ENCODE results near the gene RAD23B. TPM values are rescaled to one million over a fixed set of nuclear protein-coding genes. Genes with fewer than 3 reads are reported as not detected.
A peak's percentile ranks its signal among the peaks of the same experiment; 100 is the strongest.
"Not testable (repeated sequence)": the region's sequence is repeated elsewhere in the genome, so short reads cannot be mapped to it uniquely, and the experiment has no call there.

The RAD23B gene
- total RNA-seq: 91.8 TPM
- long read RNA-seq, full-length matches to known transcripts: 2 of 11 reads
- long read RNA-seq, partial matches to known transcripts: 1 of 11 reads
- long read RNA-seq, other reads (novel, unspliced or antisense): 8 of 11 reads

DNA sequence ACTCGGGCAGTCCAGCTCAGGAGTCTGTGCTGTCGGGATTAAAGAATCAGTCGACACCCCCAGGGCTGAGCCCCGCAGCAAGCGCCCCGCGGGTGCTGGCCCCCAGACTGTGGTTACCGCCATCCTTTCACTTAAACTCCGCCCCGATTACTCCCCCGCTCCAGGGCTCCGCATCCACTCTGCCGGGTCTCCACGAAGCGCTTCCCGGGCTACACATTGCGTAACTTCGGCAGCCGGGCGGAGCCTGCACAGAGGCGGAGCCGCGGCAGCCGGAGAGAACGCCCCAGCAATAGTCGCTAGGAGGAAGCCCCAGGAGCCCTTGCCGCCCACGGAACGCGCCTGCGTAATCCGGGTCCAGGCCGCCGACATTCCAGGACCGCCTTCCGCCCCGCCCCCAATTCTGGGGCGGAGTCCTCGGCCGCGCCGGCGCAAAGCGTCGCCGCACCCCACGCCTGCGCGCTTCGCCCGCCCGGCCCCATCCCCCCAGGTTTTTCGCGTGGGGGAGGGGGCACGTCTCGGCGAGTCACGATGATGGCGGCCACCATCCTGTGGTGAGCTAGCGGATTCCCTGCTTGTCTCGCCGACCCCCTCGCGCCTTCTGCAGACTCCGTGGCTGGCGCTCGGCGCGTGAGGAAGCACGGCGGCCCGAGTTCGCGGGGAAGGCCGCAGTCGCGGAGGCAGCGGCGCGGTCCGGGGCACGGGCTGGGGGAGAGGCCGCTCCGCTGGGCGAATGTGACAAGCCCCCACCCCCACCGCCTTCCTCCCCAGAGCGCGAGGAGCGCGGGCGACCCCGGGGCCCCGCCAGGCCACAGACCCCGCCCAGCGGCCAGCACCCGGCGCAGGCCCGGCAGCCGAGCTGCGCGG, at the start of gene RAD23B:
TSS of gene RAD23B (plus strand) at position 521 of the 864 bp plus-strand sequence. CDS start 351 bp downstream, outside the sequence.
- intact Hi-C loops (cut with DNase I): no loop called here
- DNase-seq (peak; percentile 99), ATAC-seq (ENCODE audit: poor library complexity) (peak; percentile 99)

DNA sequence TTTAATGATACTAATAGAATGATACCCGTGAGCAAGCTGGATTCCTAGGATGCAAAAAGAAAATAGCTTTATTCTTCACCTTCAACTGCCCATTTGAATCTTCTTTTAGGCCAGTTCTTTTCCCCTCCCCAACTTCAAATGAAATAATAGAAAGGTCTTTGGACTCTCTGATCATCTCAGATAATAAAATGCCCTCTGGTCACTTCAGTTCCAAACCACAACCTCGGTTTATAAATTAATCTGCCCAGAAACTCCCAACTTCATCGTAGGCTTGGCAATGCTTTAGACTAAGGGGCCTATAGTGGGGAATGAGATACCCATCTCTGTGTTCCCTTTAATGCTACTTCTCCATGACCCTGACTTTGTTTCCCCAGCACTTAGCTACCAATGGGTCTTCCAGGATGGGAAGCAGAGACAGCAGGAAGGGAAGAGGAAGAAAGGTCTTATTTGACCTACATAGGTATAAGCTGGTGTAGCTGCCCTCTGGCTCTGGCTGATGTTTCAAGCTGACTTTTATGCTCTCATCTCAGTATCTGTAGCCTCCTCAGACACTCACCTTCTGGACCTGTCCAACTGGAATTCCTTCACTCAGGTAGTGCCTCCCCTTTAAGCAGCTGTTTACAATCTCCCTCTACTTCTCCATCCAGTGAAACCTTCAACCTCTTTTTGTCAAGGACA, 47.2 kb upstream of the RAD23B start:
- intact Hi-C loops (cut with DNase I): no loop called here
- DNase-seq (no peak), ATAC-seq (ENCODE audit: poor library complexity) (no peak)

DNA sequence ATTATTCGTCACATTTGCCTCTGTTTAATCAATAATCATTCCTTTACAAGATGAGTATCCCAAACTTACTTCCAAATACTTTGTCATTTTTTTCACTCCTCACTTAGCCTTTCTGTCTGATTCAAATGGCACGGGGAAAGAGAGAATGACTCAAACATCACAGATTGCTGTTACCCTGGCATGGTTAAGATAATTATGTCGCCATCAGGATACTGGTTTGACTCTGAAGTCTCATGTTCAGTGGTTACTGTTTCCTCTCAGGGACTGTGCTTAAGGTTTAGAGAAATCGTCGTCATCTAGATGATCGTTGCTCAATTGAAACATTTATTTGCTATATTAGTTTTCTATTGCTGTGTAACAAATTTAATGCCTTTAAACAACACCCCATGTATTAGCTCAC, 45.2 kb upstream of the RAD23B start:
- intact Hi-C loops (cut with DNase I): no loop called here
- ATAC-seq (ENCODE audit: poor library complexity): no peak
- no peak for DNase-seq

DNA sequence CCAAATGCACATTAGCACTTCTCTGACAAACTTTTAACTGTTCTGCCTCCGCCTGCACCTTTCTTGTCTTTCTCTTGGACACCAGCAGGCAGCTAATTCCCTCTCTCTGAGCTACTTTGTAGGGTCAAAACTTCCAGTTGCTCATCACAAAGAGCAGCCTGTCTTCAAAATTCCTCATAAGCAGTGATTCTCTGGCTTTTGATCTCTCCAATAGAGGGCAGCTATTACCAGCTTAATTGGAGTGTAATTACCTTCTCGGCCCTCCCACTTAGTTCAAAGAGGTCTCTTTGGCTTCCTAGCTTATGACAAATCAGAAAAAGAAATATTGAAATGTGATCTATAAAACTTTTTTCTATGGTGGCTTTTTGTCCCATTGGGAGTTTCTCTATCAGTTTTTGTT, 43.6 kb upstream of the RAD23B start:
- no peak for ATAC-seq (ENCODE audit: poor library complexity)
- intact Hi-C loops (cut with DNase I): no loop called here
- no peak for DNase-seq

DNA sequence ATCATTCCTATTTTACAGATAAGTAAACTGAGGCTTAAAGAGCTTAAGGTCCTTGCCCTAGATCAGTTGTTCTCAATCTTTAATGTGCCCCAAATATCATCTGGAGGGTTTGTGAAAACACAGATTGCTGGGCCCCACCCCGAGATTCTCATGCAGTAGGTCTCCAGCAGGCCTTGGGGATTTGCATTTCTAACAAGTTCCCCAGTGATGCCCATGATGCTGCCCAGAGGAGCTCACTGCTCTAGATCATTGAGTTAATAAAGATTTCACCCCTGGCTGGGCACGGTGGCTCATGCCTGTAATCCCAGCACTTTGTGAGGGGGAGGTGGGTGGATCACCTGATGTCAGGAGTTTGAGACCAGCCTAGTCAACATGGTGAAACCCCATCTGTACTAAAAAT, 42.8 kb upstream of the RAD23B start:
- ATAC-seq (ENCODE audit: poor library complexity) (no peak), DNase-seq (no peak)
- intact Hi-C loops (cut with DNase I): loop anchor here (10.0 kb wide), 1 partner anchor 105 kb away; no protein-coding TSS in a partner anchor

DNA sequence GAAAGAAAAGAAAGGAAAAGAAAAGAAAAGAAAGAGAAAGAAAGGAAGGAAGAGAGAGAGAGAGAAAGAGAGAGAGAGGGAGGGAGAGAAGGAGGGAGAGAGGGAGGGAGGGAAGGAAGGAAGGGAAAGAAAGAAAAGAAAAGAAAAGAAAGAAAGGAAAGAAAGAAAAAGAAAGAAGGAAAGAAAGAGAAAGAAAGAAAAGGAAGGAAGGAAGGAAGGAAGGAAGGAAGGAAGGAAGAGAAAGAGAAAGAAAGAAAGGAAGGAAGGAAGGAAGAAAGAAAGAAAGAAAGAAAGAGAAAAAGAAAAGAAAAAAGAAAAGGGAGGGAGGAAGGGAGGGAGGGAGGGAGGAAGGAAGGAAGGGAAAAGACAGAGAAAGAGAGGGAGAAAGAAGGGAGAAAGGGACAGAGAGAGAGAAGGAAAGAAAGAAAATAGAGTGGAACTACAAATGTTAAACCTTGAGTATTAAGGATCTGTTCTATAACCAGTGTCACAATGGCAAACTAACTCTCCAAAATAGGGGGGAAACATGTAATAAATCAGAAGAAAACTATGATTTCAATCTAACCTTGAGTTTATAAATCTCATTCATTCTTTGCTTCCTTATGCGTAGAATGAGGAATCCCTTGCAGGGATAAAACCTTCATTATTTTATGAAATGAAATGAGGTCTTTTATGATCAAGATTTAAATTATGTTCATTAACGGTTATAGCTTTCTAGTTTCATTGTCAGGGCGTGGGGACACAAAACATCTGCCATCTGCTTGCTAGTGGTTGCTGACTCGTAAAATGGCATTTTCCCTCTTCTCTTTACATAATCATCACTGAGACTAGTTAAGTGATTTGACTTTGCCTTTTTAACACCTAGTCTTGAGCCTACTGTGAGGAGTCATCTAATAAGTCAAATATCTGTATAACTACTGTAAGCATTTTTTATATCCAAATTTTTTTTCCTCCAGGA, 40.7 kb upstream of the RAD23B start:
- ATAC-seq (ENCODE audit: poor library complexity) (no peak), DNase-seq (no peak)
- intact Hi-C loops (cut with DNase I): loop anchor here (10.0 kb wide), 1 partner anchor 102 kb away; no protein-coding TSS in a partner anchor

DNA sequence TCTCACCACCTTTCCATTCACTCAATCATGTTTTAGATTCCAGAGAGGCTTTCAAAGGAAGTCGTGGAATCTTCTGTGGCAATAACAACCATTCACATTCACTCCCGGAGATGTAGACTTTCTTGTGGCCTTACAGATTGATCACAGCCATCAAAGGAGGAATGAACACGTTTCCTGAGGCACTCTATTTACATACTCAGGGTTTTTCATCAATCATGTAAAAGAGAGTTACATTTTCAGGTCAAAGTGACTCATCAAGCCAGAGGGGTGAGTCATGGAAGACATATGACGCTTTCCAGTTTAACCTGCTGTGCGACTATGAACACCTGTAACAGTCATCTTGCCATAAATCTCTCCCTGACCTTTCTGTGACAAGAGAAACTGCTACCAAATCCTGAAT, 39.3 kb upstream of the RAD23B start:
- intact Hi-C loops (cut with DNase I): loop anchor here (10.0 kb wide), 1 partner anchor 101 kb away; no protein-coding TSS in a partner anchor
- DNase-seq (no peak), ATAC-seq (ENCODE audit: poor library complexity) (no peak)

DNA sequence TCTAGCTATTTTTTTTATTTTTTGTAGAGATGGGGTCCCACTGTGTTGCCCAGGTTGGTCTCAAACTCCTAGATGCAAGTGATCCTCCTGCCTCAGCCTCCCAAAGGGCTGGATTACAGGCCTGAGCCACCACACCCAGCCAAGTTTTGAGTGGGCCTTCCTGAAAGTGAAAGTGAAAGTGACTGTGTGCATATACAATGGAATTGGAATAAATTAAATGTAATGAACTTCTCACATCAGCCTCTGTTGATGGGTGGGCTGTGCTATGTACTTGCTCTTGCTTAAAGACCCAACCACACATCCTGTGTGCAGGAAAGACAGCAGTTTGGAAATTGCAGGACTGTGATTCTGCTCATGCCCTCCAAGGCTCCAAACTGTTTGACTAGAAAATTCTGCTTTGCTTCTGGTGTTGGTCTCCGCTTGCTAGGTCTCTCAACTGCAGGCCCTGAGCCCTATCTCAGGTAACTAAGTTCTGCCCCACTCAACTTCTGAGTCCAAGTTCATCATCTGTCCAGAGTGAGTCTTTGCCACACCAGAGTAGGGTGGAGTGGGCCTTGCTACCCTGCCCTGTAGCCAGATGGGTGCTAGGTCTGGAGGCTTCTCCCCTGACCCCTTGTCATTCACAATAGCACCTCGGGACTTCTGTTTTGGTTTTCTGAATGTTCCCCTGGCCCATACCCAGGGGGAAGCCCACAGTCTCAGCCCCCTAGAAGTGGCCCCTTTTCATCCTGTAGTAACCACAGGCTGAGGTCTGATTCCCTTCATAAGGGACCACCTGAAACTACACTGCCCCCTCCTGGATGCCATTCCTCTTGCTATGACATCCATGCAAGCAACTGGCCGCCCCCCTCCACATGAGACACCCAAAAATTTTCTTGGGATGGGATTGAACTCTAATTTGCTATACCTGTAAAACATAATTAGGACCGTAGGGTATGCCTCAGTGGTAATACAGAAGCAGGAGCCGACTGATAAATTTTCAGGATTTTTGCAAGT, 36.5 kb upstream of the RAD23B start:
- no peak for ATAC-seq (ENCODE audit: poor library complexity)
- intact Hi-C loops (cut with DNase I): loop anchor here (10.0 kb wide), 1 partner anchor 98 kb away; no protein-coding TSS in a partner anchor
- no peak for DNase-seq

DNA sequence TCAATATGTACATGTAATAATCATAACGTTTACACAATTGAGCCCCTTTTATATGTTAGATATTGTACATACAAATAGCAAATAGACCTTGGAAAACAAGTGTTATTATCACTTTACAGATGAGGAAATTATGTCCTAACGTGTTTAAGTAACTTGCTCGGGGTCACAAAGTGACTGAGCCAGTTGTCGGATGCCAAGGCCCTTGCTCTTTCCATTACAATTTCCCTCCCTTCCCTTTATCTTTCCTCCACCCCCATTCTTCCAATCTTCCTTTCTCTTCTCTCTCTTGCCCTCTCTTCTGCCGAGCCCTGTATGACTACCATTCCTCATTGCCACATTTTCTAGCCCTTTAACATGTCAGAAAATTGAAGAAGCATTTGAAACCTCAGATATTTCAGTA, 34.4 kb upstream of the RAD23B start:
- intact Hi-C loops (cut with DNase I): loop anchor here (10.0 kb wide), 1 partner anchor 96 kb away; no protein-coding TSS in a partner anchor
- ATAC-seq (ENCODE audit: poor library complexity) (no peak), DNase-seq (no peak)

DNA sequence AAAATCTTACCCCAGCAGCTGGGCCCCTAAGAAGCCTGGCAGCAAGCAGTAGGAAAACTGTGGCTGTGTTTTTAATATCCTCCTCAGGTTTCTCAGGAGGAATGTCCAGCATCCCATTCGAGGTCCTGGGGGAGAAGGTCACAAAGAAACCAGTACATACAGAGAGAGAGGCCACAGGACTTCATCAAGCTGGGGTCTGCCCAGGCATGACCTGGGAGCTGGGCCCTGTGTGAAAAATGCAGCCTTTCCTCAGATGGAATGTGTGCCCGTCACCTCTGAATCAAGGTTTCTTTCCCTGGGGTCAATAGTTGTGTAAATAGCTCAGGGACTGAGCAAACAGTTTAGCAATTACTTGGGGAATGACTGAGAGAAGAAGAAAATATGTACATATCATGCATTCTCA, 33.9 kb upstream of the RAD23B start:
- ATAC-seq (ENCODE audit: poor library complexity): no peak
- intact Hi-C loops (cut with DNase I): loop anchor here (10.0 kb wide), 1 partner anchor 96 kb away; no protein-coding TSS in a partner anchor
- no peak for DNase-seq

DNA sequence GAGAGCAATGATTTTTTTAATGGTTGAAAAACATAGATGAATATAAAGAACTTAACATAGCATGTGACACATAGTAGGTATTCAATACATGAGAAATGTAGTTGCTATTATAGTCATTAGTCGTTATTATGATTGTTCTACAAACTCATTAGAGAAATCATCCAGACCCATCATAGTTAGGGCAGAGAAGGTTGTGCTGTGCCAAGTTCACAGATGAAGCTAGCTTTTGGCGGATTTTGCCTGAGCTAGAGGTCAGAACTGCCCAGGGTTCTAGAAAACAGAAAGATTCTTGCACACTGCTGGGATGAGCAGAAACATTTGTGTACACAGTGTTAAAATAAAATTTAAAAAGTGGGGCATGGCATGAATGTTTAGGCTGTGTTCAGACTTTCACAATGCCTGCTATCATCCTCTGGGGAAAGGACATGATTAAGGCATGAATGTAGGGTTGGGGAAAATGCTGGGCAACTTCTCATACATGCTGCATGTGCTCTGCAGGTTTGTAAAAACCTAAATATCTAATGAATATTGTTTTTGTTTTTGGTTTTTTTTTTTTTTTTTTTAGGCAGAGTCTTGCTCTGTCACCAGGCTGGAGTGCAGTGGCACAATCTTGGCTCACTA, 33.3 kb upstream of the RAD23B start:
- intact Hi-C loops (cut with DNase I): loop anchor here (10.0 kb wide), 1 partner anchor 95 kb away; no protein-coding TSS in a partner anchor
- no peak for DNase-seq
- ATAC-seq (ENCODE audit: poor library complexity): no peak

DNA sequence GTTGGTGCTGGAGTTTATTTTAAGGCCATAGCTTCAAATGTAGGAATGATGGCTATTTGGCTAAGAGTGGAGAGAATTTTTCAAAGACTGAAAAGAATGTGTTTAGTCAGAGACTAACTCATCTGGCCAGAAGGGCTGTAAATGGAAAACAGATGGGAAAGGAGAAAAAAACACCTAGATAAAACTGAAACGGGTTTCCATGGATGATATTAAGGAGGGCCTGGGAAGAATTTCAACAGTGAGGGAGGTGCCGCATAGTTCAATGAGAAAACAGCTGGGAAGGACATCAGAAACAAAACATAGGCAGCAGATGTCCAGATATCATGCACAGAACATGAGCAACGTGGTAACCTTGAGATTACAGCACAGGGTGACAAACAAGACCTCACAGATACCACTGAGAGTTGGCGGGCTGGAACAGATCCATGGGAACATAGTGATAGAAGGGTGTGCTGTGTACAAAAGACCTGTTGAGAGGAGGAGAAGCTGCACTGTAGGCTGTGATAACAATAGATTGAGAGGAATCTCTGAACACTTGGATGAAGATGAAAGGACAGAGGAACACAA, 31.2 kb upstream of the RAD23B start:
- ATAC-seq (ENCODE audit: poor library complexity) (peak; percentile 98), DNase-seq (peak; percentile 64)
- intact Hi-C loops (cut with DNase I): no loop called here

DNA sequence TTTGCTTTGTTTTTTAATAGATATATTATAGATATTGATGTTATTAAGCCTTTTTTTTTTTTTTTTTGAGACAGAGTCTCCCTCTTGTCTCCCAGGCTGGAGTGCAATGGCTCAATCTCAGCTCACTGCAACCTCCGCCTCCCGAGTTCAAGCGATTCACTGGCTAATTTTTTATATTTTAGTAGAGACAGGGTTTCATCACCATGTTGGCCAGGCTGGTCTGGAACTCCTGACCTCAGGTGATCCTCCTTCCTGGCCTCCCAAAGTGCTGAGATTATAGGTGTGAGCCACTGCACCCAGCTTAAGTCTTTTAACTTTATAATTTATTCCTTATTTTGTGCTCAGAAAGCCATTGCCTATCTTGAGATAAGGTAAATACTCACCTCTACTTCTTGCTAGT, 24.2 kb upstream of the RAD23B start:
- ATAC-seq (ENCODE audit: poor library complexity) (no peak), DNase-seq (no peak)
- intact Hi-C loops (cut with DNase I): no loop called here

DNA sequence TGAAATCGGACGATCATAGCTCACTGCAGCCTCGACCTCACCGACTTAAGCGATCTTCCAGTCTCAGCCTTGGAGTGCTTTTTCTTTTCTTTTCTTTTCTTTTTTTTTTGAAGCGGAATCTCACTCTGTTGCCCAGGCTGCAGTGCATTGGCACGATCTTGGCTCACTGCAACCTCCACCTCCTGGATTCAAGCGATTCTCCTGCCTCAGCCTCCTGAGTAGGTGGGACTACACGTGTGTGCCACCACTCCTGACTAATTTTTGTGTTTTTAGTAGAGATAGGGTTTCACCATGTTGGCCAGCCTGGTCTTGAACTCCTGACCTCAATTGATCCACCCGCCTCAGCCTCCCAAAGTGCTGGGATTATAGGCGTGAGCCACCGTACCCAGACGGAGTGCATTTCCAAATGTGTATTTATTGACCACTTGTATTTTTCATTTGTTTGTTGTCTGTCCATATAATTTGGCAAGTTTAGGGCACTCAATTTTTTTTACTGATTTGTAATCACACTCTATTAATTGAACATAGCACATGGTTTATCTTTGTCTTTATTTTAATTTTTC, 23.2 kb upstream of the RAD23B start:
- DNase-seq; intact Hi-C loops (cut with DNase I); ATAC-seq (ENCODE audit: poor library complexity): not testable (repeated sequence)

DNA sequence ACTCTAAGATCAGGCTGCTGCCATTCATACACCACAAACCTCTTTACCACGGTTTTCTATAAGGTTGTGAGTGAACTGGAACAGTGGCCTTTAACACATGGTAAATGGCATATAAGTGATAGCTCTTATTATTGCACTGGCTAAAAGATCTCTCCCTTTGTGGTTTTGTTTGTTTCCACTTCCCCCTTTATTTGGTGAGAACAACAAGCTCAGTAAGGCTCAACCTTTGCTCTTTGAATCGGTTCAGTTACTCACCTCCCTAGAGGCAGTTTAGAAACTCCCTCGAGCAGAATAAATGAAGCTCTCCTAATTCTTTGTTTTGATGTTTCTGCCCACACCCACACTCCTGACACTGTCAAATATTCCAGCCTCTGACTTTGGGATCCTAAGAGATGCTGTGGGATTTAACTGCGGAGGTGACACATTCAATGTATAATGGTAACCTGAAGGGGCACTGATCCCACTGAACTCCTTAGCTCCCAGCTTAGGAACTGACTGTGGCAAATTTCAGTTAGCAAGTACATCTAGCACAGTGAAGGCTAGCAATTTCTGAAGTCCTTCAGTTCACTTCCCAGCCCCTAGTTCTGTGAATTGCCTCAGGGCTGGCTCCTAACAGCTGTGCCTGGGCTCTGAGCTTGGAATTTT, 22.5 kb upstream of the RAD23B start:
- DNase-seq: no peak
- intact Hi-C loops (cut with DNase I): no loop called here
- ATAC-seq (ENCODE audit: poor library complexity): no peak

DNA sequence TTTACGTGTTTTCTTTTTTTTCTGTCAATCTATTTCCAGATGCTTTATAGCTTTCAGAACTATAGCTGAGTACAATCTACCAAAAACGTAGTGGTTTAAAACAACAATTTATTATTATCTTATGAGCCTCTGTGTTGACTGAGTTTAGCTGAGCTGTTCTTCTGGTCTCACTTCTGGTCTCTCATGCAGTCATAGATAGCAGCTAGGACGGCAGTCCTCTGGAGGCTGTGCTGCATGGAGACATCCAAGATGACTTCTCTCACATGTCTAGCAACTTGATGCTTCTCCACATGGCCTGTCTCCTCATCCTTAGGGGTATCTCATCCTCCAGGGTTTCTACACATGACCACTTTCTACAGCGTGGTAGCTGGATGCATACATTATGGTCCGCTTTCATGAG, 22.0 kb upstream of the RAD23B start:
- DNase-seq (no peak), ATAC-seq (ENCODE audit: poor library complexity) (no peak)

More for the DNA sequence above, 22.0 kb upstream of the RAD23B start:
- intact Hi-C loops (cut with DNase I): no loop called here

Measured in Right ventricle myocardium superior (tissue), 1 donor.